GM21737 (cell line): Measurements from ENCODE around the gene TRIP6.
"Not testable (repeated sequence)": the region's sequence is repeated elsewhere in the genome, so short reads cannot be mapped to it uniquely, and the experiment has no call there.

Source experiments
- ATAC-seq: cut with Tn5 transposase; IDR thresholded peaks from one replicate; pipeline ENCODE4 v1.9.1; 2021; ENCODE audit warnings: mild to moderate bottlenecking, moderate library complexity; ENCODE audit not compliant: unreplicated experiment

Gene TRIP6

DNA sequence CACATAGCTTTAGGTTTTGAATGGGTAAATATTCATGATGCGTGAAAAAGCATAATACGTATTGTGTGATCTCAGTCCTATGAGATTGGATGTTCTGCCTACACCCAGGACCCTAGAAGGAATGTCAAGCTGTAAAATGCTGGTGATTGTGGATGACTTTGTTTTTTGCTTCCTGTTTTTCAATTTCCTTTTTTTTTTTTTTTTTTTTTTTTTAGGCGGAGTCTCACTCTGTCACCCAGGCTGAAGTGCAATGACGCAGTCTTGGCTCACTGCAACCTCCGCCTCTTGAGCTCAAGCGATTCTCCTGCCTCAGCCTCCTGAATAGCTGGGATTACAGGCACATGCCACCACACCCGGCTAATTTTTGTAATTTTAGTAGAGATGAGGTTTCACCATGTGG is 43.3 kb downstream of the TRIP6 start:
- ATAC-seq = not testable (repeated sequence)

DNA sequence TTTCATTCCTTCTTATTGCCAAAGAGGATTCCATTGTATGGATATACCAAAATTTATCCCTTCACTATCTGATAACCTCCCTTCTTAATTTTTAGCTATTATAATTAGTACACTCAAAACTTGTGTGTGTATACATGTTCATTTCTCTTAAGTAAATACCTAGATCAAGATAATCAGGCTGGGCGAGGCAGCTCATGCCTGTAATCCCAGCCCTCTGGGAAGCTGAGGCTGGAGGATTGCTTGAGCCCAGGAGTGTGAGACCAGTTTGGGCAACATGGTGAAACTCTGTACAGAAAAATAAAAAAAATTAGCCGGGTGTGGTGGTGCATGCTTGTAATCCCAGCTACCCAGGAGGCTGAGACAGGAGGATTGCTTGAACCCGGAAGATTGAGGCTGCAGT is 44.3 kb downstream of the TRIP6 start:
- ATAC-seq = no peak

DNA sequence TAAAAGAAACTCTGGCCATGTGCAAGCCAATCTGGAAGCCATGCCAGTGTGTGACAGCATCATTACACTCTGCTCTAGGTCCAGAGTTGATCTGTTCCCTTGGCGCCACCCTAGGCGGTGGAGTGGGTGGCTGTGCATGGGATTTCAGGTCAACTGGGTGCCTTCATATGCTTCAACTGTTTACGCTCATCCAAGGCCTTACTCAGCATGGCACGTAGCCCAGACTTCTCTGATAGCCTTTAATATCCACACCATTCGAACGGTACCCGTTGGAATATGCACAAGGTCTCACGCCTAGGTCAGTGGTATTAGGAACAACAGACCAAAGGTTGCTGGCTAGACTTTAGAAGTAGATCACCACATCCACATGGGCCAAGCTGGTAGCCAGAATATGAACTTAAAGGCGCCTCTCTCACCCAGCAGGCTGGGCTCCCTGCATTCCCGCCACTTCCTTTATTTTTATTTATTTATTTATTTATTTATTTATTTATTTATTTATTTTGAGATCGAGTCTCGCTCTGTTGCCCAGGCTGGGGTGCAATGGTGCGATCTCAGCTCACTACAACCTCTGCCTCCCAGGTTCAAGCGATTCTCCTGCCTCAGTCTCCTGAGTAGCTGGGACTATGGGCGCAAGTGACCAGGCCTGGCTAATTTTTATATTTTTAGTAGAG is 47.2 kb downstream of the TRIP6 start:
- no peak for ATAC-seq

DNA sequence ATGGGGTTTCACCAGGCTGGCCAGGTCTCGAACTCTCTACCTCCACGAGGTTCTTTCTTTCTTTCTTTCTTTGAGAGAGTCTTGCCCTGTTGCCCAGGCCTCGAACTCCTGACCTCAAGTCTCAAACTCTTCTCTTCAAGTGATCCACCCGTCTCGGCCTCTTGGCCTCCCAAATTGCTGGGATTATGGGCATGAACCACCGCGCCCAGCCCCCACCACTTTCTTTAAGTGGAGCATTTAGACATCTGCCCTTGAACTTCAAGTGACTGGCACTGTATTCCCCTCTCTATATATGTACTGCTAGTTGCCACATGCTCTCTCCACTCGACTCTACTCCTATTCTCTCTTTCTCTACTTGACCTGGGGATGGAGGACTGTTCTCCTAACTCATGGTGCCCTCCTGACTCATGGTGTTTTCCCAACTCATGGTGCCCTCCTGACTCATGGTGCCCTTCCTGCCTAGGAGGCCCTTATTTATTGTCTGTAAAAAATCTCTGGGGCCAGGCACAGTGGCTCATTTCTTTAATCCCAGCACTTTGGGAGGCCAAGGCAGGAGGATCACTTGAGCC is 47.8 kb downstream of the TRIP6 start:
- ATAC-seq = no peak

DNA sequence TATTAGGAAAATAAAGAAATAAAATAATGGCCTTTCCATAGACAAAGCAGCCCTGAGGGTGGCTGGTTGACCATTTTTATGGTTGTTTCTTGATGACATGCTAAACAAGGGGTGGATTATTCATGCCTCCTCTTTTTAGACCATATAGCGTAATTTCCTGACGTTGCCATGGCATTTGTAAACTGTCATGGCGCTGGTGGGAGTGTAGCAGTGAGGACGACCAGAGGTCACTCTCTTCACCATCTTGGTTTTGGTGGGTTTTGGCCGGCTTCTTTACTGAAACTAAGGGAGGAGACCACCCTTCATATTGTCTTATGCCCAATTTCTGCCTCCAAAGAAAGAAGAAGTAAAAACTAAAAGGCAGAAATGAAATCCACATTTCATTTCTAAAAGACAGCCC is 52.1 kb downstream of the TRIP6 start:
- ATAC-seq = not testable (repeated sequence)

DNA sequence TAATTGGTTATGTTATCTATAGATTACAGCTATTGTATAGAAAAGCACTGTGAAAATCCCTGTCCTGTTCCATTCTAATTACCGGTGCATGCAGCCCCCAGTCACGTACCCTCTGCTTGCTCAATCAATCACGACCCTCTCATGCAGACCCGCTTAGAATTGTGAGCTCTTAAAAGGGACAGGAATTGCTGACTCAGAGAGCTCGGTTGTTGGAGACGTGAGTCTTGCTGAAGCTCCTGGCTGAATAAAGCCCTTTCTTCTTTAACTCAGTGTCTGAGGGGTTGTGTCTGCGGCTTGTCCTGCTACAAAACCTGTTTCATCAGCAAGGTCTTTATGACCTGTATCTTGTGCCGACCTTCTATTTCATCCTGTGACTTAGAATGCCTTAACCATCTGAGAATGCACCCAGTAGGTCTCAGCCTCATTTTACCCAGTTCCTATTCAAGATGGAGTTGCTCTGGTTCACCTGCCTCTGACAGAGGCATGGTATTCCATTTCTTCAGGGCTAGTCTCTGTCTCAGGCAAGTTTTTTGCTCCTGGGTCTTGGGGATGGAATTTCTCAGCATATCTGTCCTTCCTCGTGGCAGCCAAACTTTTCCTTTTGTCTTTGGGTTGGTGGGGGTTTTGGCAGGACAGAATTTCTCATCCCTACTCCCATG is 52.7 kb downstream of the TRIP6 start:
- not testable (repeated sequence) for ATAC-seq

DNA sequence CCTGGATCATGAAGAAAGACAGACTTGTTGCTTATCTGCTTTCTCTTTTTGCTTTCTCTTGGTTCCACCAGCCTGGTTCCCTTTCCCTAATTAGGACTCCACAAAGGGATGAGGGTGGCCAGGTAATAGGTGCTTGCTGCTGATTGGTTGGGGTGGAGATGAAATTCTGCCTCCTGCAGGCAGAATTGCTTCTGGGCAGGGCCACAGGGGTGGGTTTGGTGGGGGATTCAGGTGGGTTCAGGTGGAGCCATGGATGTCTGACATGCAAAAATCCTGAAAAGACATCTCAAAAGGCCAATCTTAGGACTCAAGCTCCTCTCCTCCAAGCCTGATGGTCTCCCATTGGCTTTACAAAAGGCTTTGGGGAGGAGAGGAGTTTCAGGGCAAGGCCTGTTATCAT is 53.9 kb downstream of the TRIP6 start:
- ATAC-seq = no peak
